NOMO-1 (cell line): ENCODE results near the gene ANKRD36.
"Not testable (repeated sequence)": the region's sequence is repeated elsewhere in the genome, so short reads cannot be mapped to it uniquely, and the experiment has no call there.

Source experiments
- DNase-seq, 2 experiments: peaks; one replicate each; lab custom pipeline; 2025; ENCODE audit not compliant: unreplicated experiment in 2 of 2; lab: John Stamatoyannopoulos, UW

Gene ANKRD36

GRCh38 chr2:97112320-97113049 is 468 bp upstream of the ANKRD36 start:
- DNase-seq: not testable (repeated sequence)

- not testable (repeated sequence) for DNase-seq
Measured at GRCh38 chr2:97113882-97114255, 916 bp downstream of the ANKRD36 start.

DNA sequence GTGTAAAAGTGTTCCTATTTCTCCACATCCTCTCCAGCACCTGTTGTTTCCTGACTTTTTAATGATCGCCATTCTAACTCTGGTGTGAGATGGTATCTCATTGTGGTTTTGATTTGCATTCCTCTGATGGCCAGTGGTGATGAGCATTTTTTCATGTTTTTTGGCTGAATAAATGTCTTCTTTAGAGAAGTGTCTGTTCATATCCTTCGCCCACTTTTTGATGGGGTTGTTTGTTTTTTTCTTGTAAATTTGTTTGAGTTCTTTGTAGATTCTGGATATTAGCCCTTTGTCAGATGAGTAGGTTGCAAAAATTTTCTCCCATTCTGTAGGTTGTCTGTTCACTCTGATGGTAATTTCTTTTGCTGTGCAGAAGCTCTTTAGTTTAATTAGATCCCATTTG is 16.1 kb downstream of the ANKRD36 start:
- not testable (repeated sequence) for DNase-seq

- not testable (repeated sequence) for DNase-seq
Measured at GRCh38 chr2:97144016-97144415, 31.1 kb downstream of the ANKRD36 start.

DNA sequence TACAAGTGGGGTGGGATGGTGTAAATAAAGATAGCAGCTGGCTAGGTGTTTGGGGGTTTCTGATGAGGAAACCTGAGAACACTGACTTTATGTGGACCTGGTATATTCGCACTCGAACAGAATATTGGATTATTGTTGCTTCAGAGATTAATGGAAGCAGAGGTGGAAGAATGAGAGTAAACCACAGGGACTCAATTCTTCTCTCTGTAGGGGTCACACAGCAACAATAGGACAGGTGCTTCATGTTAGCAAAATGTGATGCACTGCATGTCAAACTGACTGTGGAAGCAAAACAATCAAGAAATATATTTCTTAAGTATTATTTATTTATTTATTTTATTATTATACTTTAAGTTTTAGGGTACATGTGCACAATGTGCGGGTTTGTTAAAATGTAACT is 53.6 kb downstream of the ANKRD36 start:
- DNase-seq: not testable (repeated sequence)

- not testable (repeated sequence) for DNase-seq
Measured at GRCh38 chr2:97167938-97168337, 55.0 kb downstream of the ANKRD36 start.

DNA sequence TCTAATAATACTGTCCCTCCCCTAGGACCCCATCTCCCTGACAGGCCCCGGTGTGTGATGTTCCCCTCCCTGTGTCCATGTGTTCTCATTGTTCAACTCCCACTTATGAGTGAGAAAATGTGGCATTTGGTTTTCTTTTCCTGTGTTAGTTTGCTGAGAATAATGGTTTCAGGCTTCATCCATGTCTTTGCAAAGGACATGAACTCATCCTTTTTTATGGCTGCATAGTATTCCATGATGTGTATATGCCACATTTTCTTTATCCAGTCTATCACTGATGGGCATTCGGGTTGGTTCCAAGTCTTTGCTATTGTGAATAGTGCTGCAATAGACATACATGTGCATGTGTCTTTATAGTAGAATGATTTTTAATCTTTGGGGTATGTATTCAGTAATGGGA is 55.6 kb downstream of the ANKRD36 start:
- DNase-seq: not testable (repeated sequence)

DNA sequence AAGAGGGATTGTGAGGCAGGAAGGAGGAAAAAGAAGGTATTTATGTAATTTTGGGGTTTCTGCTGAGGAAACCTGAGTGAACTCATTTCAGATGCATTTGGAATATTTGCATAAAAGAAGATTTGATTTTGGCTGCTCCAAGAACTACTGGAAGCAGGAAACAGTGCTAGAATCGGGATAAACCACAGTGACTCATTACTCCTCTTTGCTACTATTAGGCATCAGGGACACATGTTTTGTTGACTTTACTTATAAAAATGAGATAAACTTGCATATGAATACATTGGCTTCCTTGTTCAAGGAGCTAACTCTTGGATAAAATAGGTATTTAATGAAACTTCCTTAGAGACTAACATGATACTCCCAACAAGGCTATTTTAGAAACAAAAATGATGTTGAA is 67.4 kb downstream of the ANKRD36 start:
- not testable (repeated sequence) for DNase-seq

DNA sequence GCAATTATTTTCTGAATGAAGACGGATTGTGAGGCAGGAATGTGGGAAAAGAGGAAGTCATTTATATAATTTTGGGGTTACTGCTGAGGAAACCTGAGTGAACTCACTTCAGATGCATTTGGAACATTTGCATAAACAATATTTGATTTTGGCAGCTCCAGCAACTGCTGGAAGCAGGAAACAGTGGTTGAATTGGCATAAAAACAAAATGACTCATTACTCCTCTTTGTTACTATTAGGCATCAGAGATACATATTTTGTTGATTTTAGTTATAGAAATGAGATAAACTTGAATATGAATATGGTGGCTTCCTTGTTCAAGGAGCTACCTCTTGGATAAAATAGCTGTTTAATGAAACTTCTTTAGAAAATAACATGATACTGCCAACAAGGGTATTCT is 82.4 kb downstream of the ANKRD36 start:
- not testable (repeated sequence) for DNase-seq

DNA sequence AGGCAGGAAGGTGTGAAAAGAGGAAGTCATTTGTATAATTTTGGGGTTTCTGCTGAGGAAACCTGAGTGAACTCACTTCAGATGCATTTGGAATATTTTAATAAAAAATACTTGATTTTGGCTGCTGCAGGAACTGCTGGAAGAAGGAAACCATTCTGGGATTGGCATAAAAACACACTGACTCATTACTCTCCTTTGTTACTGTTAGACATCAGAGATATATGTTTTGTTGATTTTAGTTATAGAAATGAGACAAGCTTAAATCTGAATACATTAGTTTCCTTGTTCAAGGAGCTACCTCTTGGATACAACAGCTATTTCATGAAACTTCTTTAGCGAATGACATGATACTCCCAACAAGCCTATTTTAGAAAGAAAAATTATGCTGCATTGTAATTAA is 84.3 kb downstream of the ANKRD36 start:
- DNase-seq: not testable (repeated sequence)

DNA sequence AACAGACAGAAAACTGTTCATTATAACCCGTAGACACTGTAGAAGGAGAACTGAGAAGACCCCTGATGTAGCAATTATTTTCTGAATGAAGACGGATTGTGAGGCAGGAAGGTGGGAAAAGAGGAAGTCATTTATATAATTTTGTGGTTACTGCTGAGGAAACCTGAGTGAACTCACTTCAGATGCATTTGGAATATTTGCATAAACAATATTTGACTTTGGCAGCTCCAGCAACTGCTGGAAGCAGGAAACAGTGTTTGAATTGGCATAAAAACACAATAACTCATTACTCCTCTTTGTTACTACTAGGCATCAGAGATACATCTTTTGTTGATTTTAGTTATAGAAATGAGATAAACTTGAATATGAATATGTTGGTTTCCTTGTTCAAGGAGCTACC is 87.9 kb downstream of the ANKRD36 start:
- not testable (repeated sequence) for DNase-seq

GRCh38 chr2:97202643-97203250 is 89.8 kb downstream of the ANKRD36 start:
- DNase-seq: not testable (repeated sequence)

GRCh38 chr2:97210325-97210724 is 97.4 kb downstream of the ANKRD36 start:
- no peak for DNase-seq

DNA sequence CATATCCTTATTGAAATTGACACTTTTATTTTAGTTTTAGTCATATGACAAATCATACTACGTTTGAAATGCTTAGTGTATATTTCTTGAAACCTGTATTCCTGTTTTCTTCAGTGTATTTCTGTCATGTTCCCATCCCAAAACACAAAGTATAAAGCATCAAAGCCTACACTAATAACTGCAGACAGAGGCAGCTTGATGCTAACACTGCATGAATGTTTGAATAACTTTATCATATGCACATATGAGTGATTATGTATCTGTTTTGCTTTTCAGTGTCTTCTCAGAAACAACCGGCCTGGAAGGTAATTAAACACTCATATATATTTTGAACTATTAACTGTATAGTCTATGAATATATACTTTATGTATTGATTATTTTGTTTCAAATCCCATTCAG is 102.1 kb downstream of the ANKRD36 start:
- DNase-seq: not testable (repeated sequence)

- DNase-seq: not testable (repeated sequence)
Measured at GRCh38 chr2:97230848-97231585, 118.1 kb downstream of the ANKRD36 start.

GRCh38 chr2:97232981-97233380 is 120.0 kb downstream of the ANKRD36 start:
- DNase-seq: not testable (repeated sequence)

- DNase-seq: not testable (repeated sequence)
Measured at GRCh38 chr2:97233660-97234295, 120.8 kb downstream of the ANKRD36 start.

- not testable (repeated sequence) for DNase-seq
Measured at GRCh38 chr2:97261192-97261591, 148.2 kb downstream of the ANKRD36 start.

DNA sequence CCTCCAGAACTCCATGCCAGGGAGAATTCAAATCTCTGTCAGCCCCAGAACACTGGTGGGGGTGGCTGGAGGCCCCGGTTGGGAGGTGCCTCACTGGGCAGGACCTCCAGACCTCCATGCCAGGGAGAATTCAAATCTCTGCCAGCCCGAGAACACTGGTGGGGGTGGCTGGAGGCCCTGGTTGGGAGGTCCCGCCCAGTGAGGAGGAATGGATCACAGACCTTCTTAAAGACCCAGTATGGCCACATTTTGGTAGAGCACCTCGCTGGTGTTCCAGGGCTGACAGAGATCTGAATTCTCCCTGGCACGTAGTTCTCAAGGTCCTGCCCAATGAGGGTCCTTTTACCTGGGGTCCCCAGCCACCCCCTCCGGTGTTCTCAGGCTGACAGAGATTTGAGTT is 153.5 kb downstream of the ANKRD36 start:
- DNase-seq: not testable (repeated sequence)

GRCh38 chr2:97267411-97268074 is 154.6 kb downstream of the ANKRD36 start:
- no peak for DNase-seq
